ENCODE data around the gene TTI1. TPM values are rescaled to one million over a fixed set of nuclear protein-coding genes. Genes with fewer than 3 reads are reported as not detected.

TTI1 gene
- total and polyA plus RNA-seq, 2 of the 13 experiments (the other 11 are each of a cell fraction or from before 2014, with no cell fraction given): 22.9 to 39.8 TPM

GRCh38 chr20:38034108-38034649 lies 923 bp upstream of the TTI1 start (continued):
- TF ChIP-seq ZSCAN5A (CRISPR knock-in tag; IDR thresholded peaks at IDR 0.05; ENCODE audit: borderline replicate concordance) (no peak), GFI1 (CRISPR knock-in tag; IDR thresholded peaks at IDR 0.05; ENCODE audit: borderline replicate concordance) (0 out of 2 replicates have a peak, but pooled peaks have one; percentile 25), SMAD1 (CRISPR knock-in tag; IDR thresholded peaks at IDR 0.05; ENCODE audit: borderline replicate concordance, low read depth) (0 out of 2 replicates have a peak, but pooled peaks have one; percentile 14), SNAPC5 (CRISPR knock-in tag; IDR thresholded peaks at IDR 0.05; ENCODE audit: borderline replicate concordance) (peak; percentile 30; the same call in 1 of the 2 replicates), ZNF615 (CRISPR knock-in tag; IDR thresholded peaks at IDR 0.05; ENCODE audit: borderline replicate concordance) (0 out of 2 replicates have a peak, but pooled peaks have one; percentile 62), ZBTB42 (CRISPR knock-in tag; IDR thresholded peaks at IDR 0.05) (peak; percentile 49; the same call in 1 of the 2 replicates), POLR2AphosphoS5 (IDR thresholded peaks at IDR 0.05; ENCODE audit: low read depth, low read length) (no peak), ZBTB4 (CRISPR knock-in tag; IDR thresholded peaks at IDR 0.05; ENCODE audit: borderline replicate concordance) (no peak), ZNF281 (CRISPR knock-in tag; IDR thresholded peaks at IDR 0.05; ENCODE audit: borderline replicate concordance) (no peak), REPIN1 (CRISPR knock-in tag; IDR thresholded peaks at IDR 0.05; ENCODE audit: borderline replicate concordance, low read depth) (peak; percentile 36; the same call in 1 of the 2 replicates), SMC3 (IDR thresholded peaks at IDR 0.05; ENCODE audit: low read length) (peak; percentile 7; the same call in 1 of the 2 replicates), MTA1 (CRISPR knock-in tag; IDR thresholded peaks at IDR 0.05; ENCODE audit: borderline replicate concordance) (no peak), TFDP2 (CRISPR knock-in tag; IDR thresholded peaks at IDR 0.05) (no peak), ZNF12 (CRISPR knock-in tag; IDR thresholded peaks at IDR 0.05) (0 out of 2 replicates have a peak, but pooled peaks have one; percentile 17), SPEN (CRISPR knock-in tag; IDR thresholded peaks at IDR 0.05; ENCODE audit: low read depth) (peak; percentile 14; the same call in 1 of the 2 replicates), ZSCAN21 (CRISPR knock-in tag; IDR thresholded peaks at IDR 0.05; ENCODE audit: borderline replicate concordance) (0 out of 2 replicates have a peak, but pooled peaks have one; percentile 15), BHLHE40 (IDR thresholded peaks at IDR 0.05; ENCODE audit: low read length) (0 out of 2 replicates have a peak, but pooled peaks have one; percentile 14), TEF (CRISPR knock-in tag; IDR thresholded peaks at IDR 0.05) (no peak)

Measured in HepG2 (cell line).